ENCODE data around the gene TNFAIP2. TPM values are rescaled to one million over a fixed set of nuclear protein-coding genes. Genes with fewer than 3 reads are reported as not detected.

The TNFAIP2 gene
- total RNA-seq, 1 donor from 2014 or later, result 1.0 TPM

DNA sequence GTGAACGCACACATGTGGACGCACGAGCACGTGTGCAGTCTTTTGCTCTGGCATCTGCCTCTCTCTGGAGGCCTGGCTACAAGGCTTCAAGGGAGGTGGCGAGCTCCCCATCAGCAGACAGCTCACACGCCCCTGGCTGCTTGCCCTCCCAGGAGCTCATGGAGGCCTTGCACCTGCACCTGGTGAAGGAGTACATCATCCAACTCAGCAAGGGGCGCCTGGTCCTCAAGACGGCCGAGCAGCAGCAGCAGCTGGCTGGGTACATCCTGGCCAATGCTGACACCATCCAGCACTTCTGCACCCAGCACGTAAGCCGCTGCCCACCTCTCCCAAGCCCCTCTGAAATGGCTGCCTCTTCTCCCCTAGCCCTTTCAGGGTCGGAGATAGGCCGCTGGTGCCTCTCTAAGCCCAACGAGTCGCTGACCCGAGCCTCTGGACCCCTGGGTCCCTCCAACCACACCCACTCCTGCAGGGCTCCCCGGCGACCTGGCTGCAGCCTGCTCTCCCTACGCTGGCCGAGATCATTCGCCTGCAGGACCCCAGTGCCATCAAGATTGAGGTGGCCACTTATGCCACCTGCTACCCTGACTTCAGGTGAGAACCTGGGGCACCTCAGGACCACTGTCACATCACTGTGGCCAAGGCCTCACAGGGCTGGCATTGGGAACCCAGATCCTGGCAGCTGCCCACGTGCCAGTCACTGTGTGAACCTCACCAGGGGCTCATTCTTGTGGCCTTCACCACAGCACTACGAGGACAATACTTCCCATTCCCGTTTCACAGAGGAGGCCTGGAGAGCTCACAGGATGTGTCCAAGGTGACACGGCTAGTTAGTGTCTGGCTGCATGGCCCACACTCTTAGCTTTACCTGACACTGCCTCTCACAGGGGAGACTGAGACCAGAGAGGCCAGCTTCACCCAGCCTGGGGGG, 10.2 kb downstream of the TNFAIP2 start:
- H3K36me3 Mint-ChIP-seq (ENCODE audit: low read depth), result no peaks in the 10 kb centered on the region
- H3K27ac Mint-ChIP-seq, result no peak overlapping the region
- H3K4me1 Mint-ChIP-seq (ENCODE audit: low read depth), result no peaks in the 10 kb centered on the region
- intact Hi-C loops (cut with micrococcal nuclease), result no loop called here
- no peaks in the 10 kb centered on the region for H3K9me3 Mint-ChIP-seq
- no peak for DNase-seq (ENCODE audit: low spot score)
- H3K27me3 Mint-ChIP-seq (ENCODE audit: low read depth), result no peaks in the 10 kb centered on the region
- H3K4me3 Mint-ChIP-seq (ENCODE audit: low read depth), result no peak overlapping the region

DNA sequence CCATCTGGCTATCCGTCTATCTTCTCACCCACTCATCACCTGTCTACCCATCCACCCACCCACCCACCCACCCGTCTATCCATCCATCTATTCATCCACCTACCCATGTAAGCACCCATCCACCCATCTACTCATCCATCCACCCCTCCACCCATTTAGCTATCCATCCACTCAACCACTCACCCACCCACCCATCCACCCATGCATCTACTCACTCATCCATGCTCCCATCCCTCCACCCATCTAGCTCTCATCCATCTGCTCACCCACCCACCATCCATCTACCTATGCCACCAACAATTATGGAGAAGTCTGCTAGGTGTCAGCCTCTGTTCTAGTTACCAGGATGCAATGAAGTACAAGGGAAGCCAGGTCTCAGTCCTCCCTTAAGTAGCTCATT, 11.1 kb downstream of the TNFAIP2 start:
- H3K27ac Mint-ChIP-seq, result no peak overlapping the region
- no peaks in the 10 kb centered on the region for H3K27me3 Mint-ChIP-seq (ENCODE audit: low read depth)
- H3K36me3 Mint-ChIP-seq (ENCODE audit: low read depth), result no peaks in the 10 kb centered on the region
- intact Hi-C loops (cut with micrococcal nuclease), result no loop called here
- H3K4me3 Mint-ChIP-seq (ENCODE audit: low read depth), result no peak overlapping the region
- no peaks in the 10 kb centered on the region for H3K4me1 Mint-ChIP-seq (ENCODE audit: low read depth)
- DNase-seq (ENCODE audit: low spot score), result no peak
- no peaks in the 10 kb centered on the region for H3K9me3 Mint-ChIP-seq

GRCh38 chr14:103134919-103135318, 11.7 kb downstream of the TNFAIP2 start:
- Mint-ChIP-seq H3K9me3 (no peaks in the 10 kb centered on the region), H3K4me1 (ENCODE audit: low read depth) (no peaks in the 10 kb centered on the region), H3K27me3 (ENCODE audit: low read depth) (no peaks in the 10 kb centered on the region), H3K27ac (no peak overlapping the region), H3K4me3 (ENCODE audit: low read depth) (no peak overlapping the region), H3K36me3 (ENCODE audit: low read depth) (no peaks in the 10 kb centered on the region)
- intact Hi-C loops (cut with micrococcal nuclease), result no loop called here
- no peak for DNase-seq (ENCODE audit: low spot score)

DNA sequence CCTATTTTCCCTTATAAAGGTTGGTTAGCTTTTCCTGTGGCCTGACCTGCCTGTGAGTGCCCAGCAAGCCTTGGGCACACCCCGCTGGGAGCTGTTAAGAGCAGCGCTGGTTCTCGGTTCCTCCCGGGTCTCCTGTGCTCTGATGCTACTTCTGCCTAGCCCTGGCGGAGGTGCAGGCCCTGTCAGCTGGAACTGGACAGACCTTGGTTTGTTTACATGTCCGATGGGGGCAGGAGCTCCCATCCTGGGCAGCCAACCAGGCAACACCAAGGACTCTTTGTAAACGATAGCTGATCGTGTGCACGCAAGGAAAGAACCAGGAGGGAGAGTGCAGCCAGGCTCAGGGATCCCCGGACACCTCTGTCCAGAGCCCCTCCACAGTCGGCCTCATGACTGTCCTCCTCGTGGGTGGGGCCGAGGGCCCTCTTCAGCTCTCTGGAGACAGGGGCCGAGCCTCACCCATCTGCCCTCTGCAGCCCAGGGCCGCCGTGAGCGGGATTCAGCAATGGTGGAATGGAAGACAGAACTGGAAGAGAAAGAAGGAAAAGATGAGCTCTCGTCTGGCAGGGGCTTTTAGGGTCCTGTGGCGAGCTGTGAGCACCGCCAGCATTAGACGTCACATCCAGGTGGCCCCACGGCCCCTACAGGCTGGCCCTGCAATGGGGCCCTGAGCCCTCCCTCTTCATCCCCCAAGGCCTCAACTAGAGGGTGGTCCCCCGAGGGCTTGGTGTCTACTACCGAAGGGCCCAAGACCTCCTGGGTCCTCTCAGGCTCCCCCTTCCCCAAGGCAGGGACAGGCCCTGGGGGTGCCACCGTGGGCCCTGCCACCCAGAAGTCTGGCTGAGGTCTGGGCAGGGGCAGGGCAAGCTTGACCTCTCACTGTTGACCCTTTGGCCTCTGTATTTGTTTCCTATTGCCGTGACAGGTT, 12.3 kb downstream of the TNFAIP2 start:
- Mint-ChIP-seq H3K9me3 (no peaks in the 10 kb centered on the region), H3K27me3 (ENCODE audit: low read depth) (no peaks in the 10 kb centered on the region), H3K4me3 (ENCODE audit: low read depth) (no peak overlapping the region), H3K36me3 (ENCODE audit: low read depth) (no peaks in the 10 kb centered on the region), H3K27ac (no peak overlapping the region), H3K4me1 (ENCODE audit: low read depth) (peaks cover 4% of the 10 kb centered on the region)
- intact Hi-C loops (cut with micrococcal nuclease), result no loop called here
- DNase-seq (ENCODE audit: low spot score), result no peak

GRCh38 chr14:103136388-103137271, 13.4 kb downstream of the TNFAIP2 start:
- intact Hi-C loops (cut with micrococcal nuclease), result no loop called here
- no peak for DNase-seq (ENCODE audit: low spot score)
- H3K4me3 Mint-ChIP-seq (ENCODE audit: low read depth), result no peak overlapping the region

GRCh38 chr14:103137689-103138300, 14.5 kb downstream of the TNFAIP2 start:
- no peak for DNase-seq (ENCODE audit: low spot score)
- intact Hi-C loops (cut with micrococcal nuclease), result no loop called here
- no peaks in the 10 kb centered on the region for H3K9me3 Mint-ChIP-seq
- H3K27me3 Mint-ChIP-seq (ENCODE audit: low read depth), result peaks cover 3% of the 10 kb centered on the region
- peaks cover 4% of the 10 kb centered on the region for H3K4me1 Mint-ChIP-seq (ENCODE audit: low read depth)
- H3K36me3 Mint-ChIP-seq (ENCODE audit: low read depth), result no peaks in the 10 kb centered on the region
- no peak overlapping the region for H3K27ac Mint-ChIP-seq
- H3K4me3 Mint-ChIP-seq (ENCODE audit: low read depth), result no peak overlapping the region

More at GRCh38 chr14:103136388-103137271, 13.4 kb downstream of the TNFAIP2 start:
- Mint-ChIP-seq H3K4me1 (ENCODE audit: low read depth) (peaks cover 4% of the 10 kb centered on the region), H3K27ac (no peak overlapping the region), H3K9me3 (no peaks in the 10 kb centered on the region), H3K36me3 (ENCODE audit: low read depth) (no peaks in the 10 kb centered on the region), H3K27me3 (ENCODE audit: low read depth) (peaks cover 3% of the 10 kb centered on the region)

GRCh38 chr14:103138301-103139131, 15.3 kb downstream of the TNFAIP2 start:
- Mint-ChIP-seq H3K27me3 (ENCODE audit: low read depth) (peaks cover 3% of the 10 kb centered on the region), H3K9me3 (no peaks in the 10 kb centered on the region), H3K27ac (no peak overlapping the region), H3K4me1 (ENCODE audit: low read depth) (peaks cover 4% of the 10 kb centered on the region), H3K36me3 (ENCODE audit: low read depth) (no peaks in the 10 kb centered on the region), H3K4me3 (ENCODE audit: low read depth) (no peak overlapping the region)
- no peak for DNase-seq (ENCODE audit: low spot score)
- intact Hi-C loops (cut with micrococcal nuclease), result no loop called here

GRCh38 chr14:103139132-103140025, 16.1 kb downstream of the TNFAIP2 start:
- DNase-seq (ENCODE audit: low spot score), result no peak
- Mint-ChIP-seq H3K36me3 (ENCODE audit: low read depth) (no peaks in the 10 kb centered on the region), H3K27ac (no peak overlapping the region), H3K4me3 (ENCODE audit: low read depth) (no peak overlapping the region), H3K27me3 (ENCODE audit: low read depth) (peaks cover 3% of the 10 kb centered on the region), H3K9me3 (no peaks in the 10 kb centered on the region), H3K4me1 (ENCODE audit: low read depth) (peaks cover 4% of the 10 kb centered on the region)
- intact Hi-C loops (cut with micrococcal nuclease), result no loop called here

DNA sequence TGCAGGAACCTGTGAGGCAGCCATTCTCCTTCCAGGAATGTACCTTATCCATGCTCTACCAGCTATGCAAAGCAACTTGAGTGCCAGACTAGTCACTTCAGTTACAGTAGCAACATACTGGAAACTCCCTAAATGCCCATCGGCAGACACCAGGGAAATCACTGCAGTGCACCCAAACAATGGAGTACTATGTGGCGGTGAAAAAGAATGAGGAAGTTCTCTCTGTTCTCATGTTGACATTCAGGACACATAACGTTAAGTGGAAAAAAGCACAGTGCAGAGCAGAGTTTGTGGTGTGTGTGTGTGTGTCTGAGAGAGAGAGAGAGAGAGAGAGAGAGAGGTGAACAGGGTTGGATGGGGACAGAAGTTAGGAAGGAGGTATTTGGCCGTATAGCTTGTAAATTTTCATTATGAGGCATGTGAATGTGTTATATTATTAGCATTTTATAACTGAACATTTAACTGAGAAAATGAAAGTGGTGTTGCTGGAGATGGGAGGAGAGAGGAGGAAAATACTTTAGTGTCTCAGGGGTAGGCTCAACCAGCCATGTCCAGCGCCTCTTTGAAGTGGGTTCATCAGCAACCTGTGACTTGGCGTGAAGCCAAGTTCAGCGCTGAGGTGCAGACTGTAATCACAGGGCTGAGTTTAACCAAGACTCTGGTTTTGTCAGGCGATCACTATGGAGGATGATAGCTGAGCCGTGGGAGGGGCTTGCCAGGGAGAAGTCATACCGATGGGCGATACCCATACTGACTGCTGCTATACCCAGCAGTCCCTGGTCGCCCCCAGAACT, 17.3 kb downstream of the TNFAIP2 start:
- H3K27ac Mint-ChIP-seq, result no peak overlapping the region
- H3K4me3 Mint-ChIP-seq (ENCODE audit: low read depth), result no peak overlapping the region
- H3K36me3 Mint-ChIP-seq (ENCODE audit: low read depth), result no peaks in the 10 kb centered on the region
- peaks cover 3% of the 10 kb centered on the region for H3K27me3 Mint-ChIP-seq (ENCODE audit: low read depth)
- no peaks in the 10 kb centered on the region for H3K9me3 Mint-ChIP-seq
- DNase-seq (ENCODE audit: low spot score), result no peak
- intact Hi-C loops (cut with micrococcal nuclease), result loop anchor here (1.0 kb wide), 1 partner anchor 35 kb away; no protein-coding TSS in a partner anchor
- H3K4me1 Mint-ChIP-seq (ENCODE audit: low read depth), result peaks cover 4% of the 10 kb centered on the region

GRCh38 chr14:103141117-103141796, 18.0 kb downstream of the TNFAIP2 start:
- Mint-ChIP-seq H3K36me3 (ENCODE audit: low read depth) (no peaks in the 10 kb centered on the region), H3K9me3 (no peaks in the 10 kb centered on the region), H3K4me1 (ENCODE audit: low read depth) (peaks cover 4% of the 10 kb centered on the region), H3K4me3 (ENCODE audit: low read depth) (no peak overlapping the region), H3K27ac (no peak overlapping the region), H3K27me3 (ENCODE audit: low read depth) (peaks cover 3% of the 10 kb centered on the region)
- no peak for DNase-seq (ENCODE audit: low spot score)
- intact Hi-C loops (cut with micrococcal nuclease), result loop anchor here (1.0 kb wide), 1 partner anchor 36 kb away; no protein-coding TSS in a partner anchor
